GM12891 (cell line): Measurements from ENCODE around the gene NOC4L. TPM values are rescaled to one million over a fixed set of nuclear protein-coding genes. Genes with fewer than 3 reads are reported as not detected.
A peak's percentile ranks its signal among the peaks of the same experiment; 100 is the strongest.
"Not testable (repeated sequence)": the region's sequence is repeated elsewhere in the genome, so short reads cannot be mapped to it uniquely, and the experiment has no call there.

Source experiments
- DNase-seq: peaks from one replicate; pipeline ENCODE4 v3.0.0; 2011; ENCODE audit warnings: low spot score; ENCODE audit not compliant: insufficient read length
- FAIRE-seq: peaks from 2 replicates; lab custom pipeline; 2011; peaks lifted over from hg19 to GRCh38; lab: Jason Lieb, UNC
- PAX5 ChIP-seq: IDR thresholded peaks from 2 replicates; pipeline ENCODE4 v1.6.1; 2011; ENCODE audit warnings: low read length, moderate library complexity, mild to moderate bottlenecking; ENCODE audit not compliant: insufficient read depth, severe bottlenecking
- POLR2A ChIP-seq: IDR thresholded peaks from 2 replicates; pipeline ENCODE4 v1.6.1; 2011; ENCODE audit warnings: low read depth, low read length, control low read depth
- POLR2AphosphoS5 ChIP-seq: IDR thresholded peaks from 2 replicates; pipeline ENCODE4 v1.6.1; 2011; ENCODE audit warnings: low read depth, low read length, control low read depth
- POU2F2 ChIP-seq: IDR thresholded peaks from 2 replicates; pipeline ENCODE4 v1.6.1; 2011; ENCODE audit warnings: low read depth, mild to moderate bottlenecking, control low read depth, low read length, moderate library complexity
- SPI1 ChIP-seq: IDR thresholded peaks from 2 replicates; pipeline ENCODE4 v1.6.1; 2011; ENCODE audit warnings: low read depth, low read length, control low read depth
- TAF1 ChIP-seq: IDR thresholded peaks from 2 replicates; pipeline ENCODE4 v1.6.1; 2011; ENCODE audit warnings: low read depth, low read length, control low read depth
- polyA plus RNA-seq: library from polyadenylated mRNA; unstranded; fragments of >200 nt; gene quantifications from one replicate; pipeline ENCODE4 v1.2.1, GENCODE V29; 2012; ENCODE audit warnings: low read depth, missing spikeins, inconsistent platforms; ENCODE audit not compliant: missing spikeins

Gene NOC4L
- polyA plus RNA-seq, result 18.0 TPM

GRCh38 chr12:132144115-132144809 lies at the start of gene NOC4L, which contains the start of gene DDX51:
Gene NOC4L (plus strand): TSS chr12:132144457. CDS start chr12:132144489, 32 bp downstream.
Gene DDX51 (minus strand): TSS chr12:132144319. CDS start chr12:132144296, 23 bp downstream.
- TF ChIP-seq PAX5, result no peak
- peak; percentile 66 for TF ChIP-seq POLR2A
- TF ChIP-seq TAF1, result no peak; the same call in 1 of the 2 replicates
- TF ChIP-seq POU2F2, result peak; percentile 71
- TF ChIP-seq POLR2AphosphoS5, result peak; percentile 47; the same call in 1 of the 2 replicates
- TF ChIP-seq SPI1, result no peak
- FAIRE-seq (peak; percentile 100), DNase-seq (peak; percentile 99)

- FAIRE-seq (peak; percentile 26), DNase-seq (no peak)
- TF ChIP-seq TAF1 (no peak), POU2F2 (no peak), PAX5 (no peak), SPI1 (no peak), POLR2A (no peak), POLR2AphosphoS5 (no peak)
Observed at GRCh38 chr12:132095520-132096409, 48.5 kb upstream of the NOC4L start.

- TF ChIP-seq POU2F2 (no peak), TAF1 (no peak), SPI1 (no peak), POLR2A (no peak), PAX5 (no peak), POLR2AphosphoS5 (no peak)
- DNase-seq (no peak), FAIRE-seq (no peak)
Observed at GRCh38 chr12:132099739-132100138, 44.5 kb upstream of the NOC4L start.

GRCh38 chr12:132100306-132101065 lies 43.8 kb upstream of the NOC4L start:
- DNase-seq, result no peak
- FAIRE-seq, result no peak
- TF ChIP-seq POLR2A (no peak), SPI1 (no peak), POLR2AphosphoS5 (no peak), POU2F2 (no peak), PAX5 (no peak), TAF1 (no peak)

GRCh38 chr12:132102297-132102696 lies 42.0 kb upstream of the NOC4L start:
- no peak for FAIRE-seq
- TF ChIP-seq POLR2A (no peak), PAX5 (no peak), TAF1 (no peak), POU2F2 (no peak), POLR2AphosphoS5 (no peak), SPI1 (no peak)

GRCh38 chr12:132103072-132103471 lies 41.2 kb upstream of the NOC4L start:
- FAIRE-seq, DNase-seq: not testable (repeated sequence)

More at GRCh38 chr12:132102297-132102696, 42.0 kb upstream of the NOC4L start:
- DNase-seq, result no peak

GRCh38 chr12:132103542-132104308 lies 40.5 kb upstream of the NOC4L start:
- FAIRE-seq, result no peak
- no peak for DNase-seq
- TF ChIP-seq POLR2A (no peak), PAX5 (no peak), POLR2AphosphoS5 (no peak)

GRCh38 chr12:132105467-132105866 lies 38.8 kb upstream of the NOC4L start:
- FAIRE-seq (no peak), DNase-seq (no peak)
- TF ChIP-seq POLR2A, result no peak
- no peak for TF ChIP-seq POLR2AphosphoS5
- no peak for TF ChIP-seq POU2F2
- TF ChIP-seq TAF1, result no peak
- no peak for TF ChIP-seq SPI1
- TF ChIP-seq PAX5, result no peak
